PC-3 (cell line): Measurements from ENCODE around the gene KDM2B. TPM values are rescaled to one million over a fixed set of nuclear protein-coding genes. Genes with fewer than 3 reads are reported as not detected.
"Not testable (repeated sequence)": the region's sequence is repeated elsewhere in the genome, so short reads cannot be mapped to it uniquely, and the experiment has no call there.

Experiments
- ATAC-seq: fragments of 200-7000 bp; cut with Tn5 transposase; 2 replicates; pipeline ENCODE4 v1.9.1; 2020; ENCODE audit warnings: mild to moderate bottlenecking, moderate library complexity
- BruUV-seq: library from RNA; stranded (reverse); fragments of 400-500 nt; replicated peaks from 2 replicates; lab custom pipeline; 2021; lab: Mats Ljungman, UMichigan
- CTCF ChIA-PET: fragments of 300-600 bp; sonication (Branson Sonifier 250); formaldehyde crosslinking; loops from one replicate; lab custom pipeline; 2022; ENCODE audit warnings: antibody characterized with exemption; lab: Charles Lee
- POLR2A ChIA-PET: fragments of 300-600 bp; sonication (Branson Sonifier 250); formaldehyde crosslinking; loops from one replicate; lab custom pipeline; 2022; ENCODE audit warnings: antibody characterized with exemption; ENCODE audit not compliant: unreplicated experiment; lab: Charles Lee
- DNase-seq: peaks from one replicate; pipeline ENCODE4 v3.0.0-alpha.2; 2015
- H2AFZ ChIP-seq: fragments of 300-600 bp; sonication (generic); 2 replicates; pipeline ENCODE4 v1.6.0; 2016; ENCODE audit warnings: antibody characterized with exemption, low read length
- H3F3A ChIP-seq: fragments of 300-600 bp; sonication (generic); one replicate; pipeline ENCODE4 v1.6.0; 2017; ENCODE audit warnings: antibody characterized with exemption, low read length, control low read depth, mild to moderate bottlenecking; ENCODE audit not compliant: unreplicated experiment
- H3K27ac ChIP-seq: fragments of 300-600 bp; sonication (generic); 2 replicates; pipeline ENCODE4 v1.5.1; 2016; ENCODE audit warnings: mild to moderate bottlenecking, low read length
- H3K27me3 ChIP-seq: fragments of 300-600 bp; sonication (generic); 2 replicates; pipeline ENCODE4 v1.6.1; 2016; ENCODE audit warnings: low read length, mixed read lengths
- H3K36me3 ChIP-seq: fragments of 300-600 bp; sonication (generic); 2 replicates; pipeline ENCODE4 v1.6.1; 2016; ENCODE audit warnings: low read depth, mixed run types, low read length, mixed read lengths
- H3K4me1 ChIP-seq: fragments of 300-600 bp; sonication (generic); 2 replicates; pipeline ENCODE4 v1.5.1; 2016; ENCODE audit warnings: low read length; ENCODE audit not compliant: insufficient read depth
- H3K4me2 ChIP-seq: fragments of 300-600 bp; sonication (generic); 2 replicates; pipeline ENCODE4 v1.6.0; 2016; ENCODE audit warnings: low read length
- H3K4me3 ChIP-seq: fragments of 300-600 bp; sonication (generic); 2 replicates; pipeline ENCODE4 v1.5.1; 2016; ENCODE audit warnings: mild to moderate bottlenecking, low read length, mixed read lengths
- H3K79me2 ChIP-seq: fragments of 300-600 bp; sonication (generic); 2 replicates; pipeline ENCODE4 v1.6.1; 2017; ENCODE audit warnings: low read length, mixed read lengths
- H3K9ac ChIP-seq: fragments of 300-600 bp; sonication (generic); 2 replicates; pipeline ENCODE4 v1.6.0; 2016; ENCODE audit warnings: mild to moderate bottlenecking, low read length
- H3K9me2 ChIP-seq: fragments of 300-600 bp; sonication (generic); replicated peaks from 2 replicates; pipeline ENCODE4 v1.6.1; 2016; ENCODE audit warnings: mixed run types, low read length, mixed read lengths
- H3K9me3 ChIP-seq: fragments of 300-600 bp; sonication (generic); 2 replicates; pipeline ENCODE4 v1.6.1; 2016; ENCODE audit warnings: low read length, mixed read lengths
- H4K20me1 ChIP-seq: fragments of 300-600 bp; sonication (generic); 2 replicates; pipeline ENCODE4 v1.6.1; 2016; ENCODE audit warnings: low read length, mixed read lengths
- CTCF ChIP-seq: fragments of 300-600 bp; sonication (generic); conservative IDR thresholded peaks from 2 replicates; pipeline ENCODE4 v1.5.1; 2017; ENCODE audit warnings: antibody characterized with exemption, low read depth, mild to moderate bottlenecking, low read length
- EZH2 ChIP-seq: fragments of 300-600 bp; sonication (generic); IDR thresholded peaks from one replicate; pipeline ENCODE4 v1.6.1; 2017; ENCODE audit warnings: antibody characterized with exemption, mild to moderate bottlenecking, low read length; ENCODE audit not compliant: unreplicated experiment
- EZH2phosphoT487 ChIP-seq: fragments of 300-600 bp; sonication (generic); IDR thresholded peaks from 2 replicates; pipeline ENCODE4 v1.6.1; 2018; ENCODE audit warnings: mild to moderate bottlenecking, antibody characterized with exemption, low read length, borderline replicate concordance
- intact Hi-C: fragments of 100-400 bp; cut with micrococcal nuclease; formaldehyde crosslinking; loops from 2 replicates; pipeline ENCODE4 v1.9.0; 2023
- total RNA-seq: library from RNA; depleted of rRNA; stranded (reverse); fragments of >200 nt; gene quantifications from 2 replicates; pipeline ENCODE4 v1.2.3, GENCODE V29; 2014

KDM2B gene
- total RNA-seq, 1 experiment from 2014 or later: 52.5 TPM

GRCh38 chr12:121590476-121591143 is 9.8 kb upstream of the KDM2B start:
- Histone ChIP-seq H2AFZ (no peak overlapping the region), H3K9me3 (no peaks in the 10 kb centered on the region), H3K27ac (no peak overlapping the region), H3F3A (no peaks in the 10 kb centered on the region), H3K9ac (no peak overlapping the region), H3K4me3 (no peak overlapping the region), H3K4me2 (no peak overlapping the region), H3K79me2 (no peaks in the 10 kb centered on the region), H4K20me1 (no peaks in the 10 kb centered on the region), H3K27me3 (no peaks in the 10 kb centered on the region), H3K9me2 (no peaks in the 10 kb centered on the region), H3K4me1 (no peaks in the 10 kb centered on the region), H3K36me3 (no peaks in the 10 kb centered on the region)
- DNase-seq (no peak), ATAC-seq (no peak)
- no TSS peak for BruUV-seq
- no peak for TF ChIP-seq EZH2
- no peak for TF ChIP-seq CTCF
- no peak for TF ChIP-seq EZH2phosphoT487
- ChIA-PET CTCF (no interaction called here), POLR2A (no interaction called here)
- intact Hi-C loops: no loop called here

GRCh38 chr12:121584885-121585284 is 4.1 kb upstream of the KDM2B start:
- H3K9ac ChIP-seq, H3K9me2 ChIP-seq, H3K4me3 ChIP-seq, H3K4me2 ChIP-seq, DNase-seq, H3F3A ChIP-seq, H3K9me3 ChIP-seq, H3K36me3 ChIP-seq, ATAC-seq, CTCF ChIA-PET, H4K20me1 ChIP-seq, intact Hi-C loops, H3K27ac ChIP-seq, H2AFZ ChIP-seq, BruUV-seq, H3K27me3 ChIP-seq: not testable (repeated sequence)
- peaks cover 23% of the 10 kb centered on the region for H3K4me1 ChIP-seq
- H3K79me2 ChIP-seq: peaks cover 17% of the 10 kb centered on the region
- POLR2A ChIA-PET: interaction anchor here (0.6 kb wide), 1 partner anchor 42 kb away, joined by 6 read pairs; the partner anchor contains the start of gene ORAI1

GRCh38 chr12:121583334-121583661 is 2.5 kb upstream of the KDM2B start:
- CTCF ChIA-PET, H3K9me2 ChIP-seq, H4K20me1 ChIP-seq, ATAC-seq, H3K27me3 ChIP-seq, H3K4me2 ChIP-seq, H3K36me3 ChIP-seq, H2AFZ ChIP-seq, H3K4me3 ChIP-seq, H3F3A ChIP-seq, intact Hi-C loops, BruUV-seq, H3K27ac ChIP-seq, DNase-seq, H3K9me3 ChIP-seq, H3K9ac ChIP-seq: not testable (repeated sequence)
- H3K4me1 ChIP-seq: peaks cover 29% of the 10 kb centered on the region
- POLR2A ChIA-PET: interaction anchor here (0.5 kb wide), 1 partner anchor 1320 kb away, joined by 3 read pairs; no protein-coding TSS in a partner anchor
- peaks cover 30% of the 10 kb centered on the region for H3K79me2 ChIP-seq
